HG02763 (cell line): ENCODE data around the gene SCGB1A1.
"Not testable (repeated sequence)": the region's sequence is repeated elsewhere in the genome, so short reads cannot be mapped to it uniquely, and the experiment has no call there.

Experiments used
- ATAC-seq: cut with Tn5 transposase; IDR thresholded peaks from one replicate; pipeline ENCODE4 v1.9.1; 2021; ENCODE audit warnings: mild to moderate bottlenecking, moderate library complexity; ENCODE audit not compliant: unreplicated experiment

Gene SCGB1A1

GRCh38 chr11:62449451-62449851 is 30.6 kb downstream of the SCGB1A1 start:
- ATAC-seq: no peak

DNA sequence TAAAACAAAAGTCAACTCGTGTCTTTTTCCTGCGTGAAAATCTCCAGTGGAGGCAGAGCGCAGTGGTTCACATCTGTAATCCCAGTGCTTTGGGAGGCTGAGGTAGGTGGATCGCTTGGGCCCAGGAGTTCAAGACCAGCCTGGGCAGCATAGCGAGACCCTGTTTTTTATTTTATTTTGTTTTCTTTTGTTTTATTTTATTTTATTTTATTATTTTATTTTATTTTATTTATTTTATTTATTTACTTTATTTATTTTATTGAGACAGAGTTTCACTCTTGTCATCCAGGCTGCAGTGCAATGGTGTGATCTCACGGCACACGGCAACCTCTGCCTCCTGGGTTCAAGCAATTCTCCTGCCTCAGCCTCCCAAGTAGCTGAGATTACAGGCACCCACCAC is 31.1 kb downstream of the SCGB1A1 start:
- ATAC-seq: not testable (repeated sequence)

DNA sequence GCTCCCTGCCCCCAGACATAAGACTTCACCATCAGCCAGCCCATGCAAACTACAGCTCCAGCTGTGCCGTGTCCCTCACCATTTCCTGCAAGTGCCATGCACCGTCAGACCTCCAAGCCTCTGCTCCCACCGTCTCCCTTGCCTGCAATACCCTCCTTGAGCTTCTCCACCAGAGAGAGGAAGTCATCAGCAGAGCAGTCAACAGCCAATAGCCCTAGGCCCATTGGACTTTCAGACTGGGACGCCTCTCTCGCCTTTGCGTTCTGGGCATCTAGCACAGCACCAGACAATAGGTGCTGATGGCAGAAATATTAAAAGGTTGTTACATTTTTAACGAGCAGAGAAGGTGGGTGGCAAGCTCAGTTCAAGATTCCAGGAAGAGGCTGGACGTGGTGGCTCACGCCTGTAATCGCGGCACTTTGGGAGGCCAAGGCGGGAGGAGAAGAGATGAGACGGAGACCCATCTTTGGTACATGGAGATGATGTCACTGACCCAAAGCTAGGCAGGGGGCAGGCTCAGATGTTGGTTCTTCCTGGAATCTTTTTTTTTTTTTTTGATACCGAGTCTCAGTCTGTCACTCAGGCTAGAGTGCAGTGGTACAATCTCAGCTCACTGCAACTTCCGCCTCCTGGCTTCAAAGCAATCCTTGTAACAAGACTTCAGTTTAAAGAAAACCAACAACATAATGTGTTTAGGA is 31.9 kb downstream of the SCGB1A1 start:
- ATAC-seq: no peak

GRCh38 chr11:62451241-62451621 is 32.4 kb downstream of the SCGB1A1 start:
- ATAC-seq: no peak

DNA sequence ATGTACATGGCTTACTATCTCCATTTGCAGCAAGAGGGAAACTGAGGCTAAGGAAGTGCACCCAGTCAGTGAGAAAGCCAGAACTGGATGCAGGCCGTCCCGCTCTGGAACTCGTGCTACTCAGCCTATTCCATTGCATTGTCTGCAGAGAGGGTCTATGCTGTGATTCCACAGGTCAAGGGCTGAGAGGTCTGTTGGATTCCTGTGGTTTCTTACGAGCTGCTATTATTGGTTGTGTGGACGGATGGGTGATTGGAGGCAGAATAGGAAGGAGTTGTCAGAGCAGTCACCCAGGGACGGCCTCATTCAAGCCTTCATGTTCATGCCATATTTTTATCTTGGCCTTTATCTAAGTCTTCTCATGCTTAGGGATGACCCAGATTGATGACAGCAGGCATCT is 33.4 kb downstream of the SCGB1A1 start:
- no peak for ATAC-seq

DNA sequence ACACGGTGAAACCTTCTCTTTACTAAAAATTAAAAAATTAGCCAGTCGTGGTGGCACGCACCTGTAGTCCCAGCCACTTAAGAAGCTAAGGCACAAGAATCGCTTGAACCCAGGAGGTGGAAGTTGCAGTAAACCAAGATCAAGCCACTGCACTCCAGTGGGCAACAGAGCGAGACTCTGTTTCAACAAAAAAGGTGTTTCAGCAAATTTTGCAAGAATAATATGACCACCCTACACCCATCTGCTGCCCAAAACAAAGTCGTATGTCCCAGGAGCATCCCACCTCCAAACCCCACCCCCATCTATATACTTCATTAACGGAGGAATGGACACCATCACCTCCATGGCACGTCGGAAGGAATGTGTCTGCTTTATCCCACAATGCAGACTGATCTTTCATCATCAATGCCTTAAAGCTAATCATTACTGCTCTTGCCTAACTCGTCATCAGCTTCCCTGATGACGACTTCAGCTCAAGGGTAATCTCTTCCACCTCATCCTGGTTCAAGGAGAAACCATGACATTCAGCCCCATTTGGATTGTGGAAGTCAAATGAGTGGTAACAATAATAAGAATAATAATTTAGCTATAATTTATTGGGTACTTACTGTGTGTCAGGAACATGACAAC is 34.1 kb downstream of the SCGB1A1 start:
- no peak for ATAC-seq

GRCh38 chr11:62456630-62457029 is 37.8 kb downstream of the SCGB1A1 start:
- no peak for ATAC-seq

- no peak for ATAC-seq
Observed at GRCh38 chr11:62457478-62457877, 38.6 kb downstream of the SCGB1A1 start.

DNA sequence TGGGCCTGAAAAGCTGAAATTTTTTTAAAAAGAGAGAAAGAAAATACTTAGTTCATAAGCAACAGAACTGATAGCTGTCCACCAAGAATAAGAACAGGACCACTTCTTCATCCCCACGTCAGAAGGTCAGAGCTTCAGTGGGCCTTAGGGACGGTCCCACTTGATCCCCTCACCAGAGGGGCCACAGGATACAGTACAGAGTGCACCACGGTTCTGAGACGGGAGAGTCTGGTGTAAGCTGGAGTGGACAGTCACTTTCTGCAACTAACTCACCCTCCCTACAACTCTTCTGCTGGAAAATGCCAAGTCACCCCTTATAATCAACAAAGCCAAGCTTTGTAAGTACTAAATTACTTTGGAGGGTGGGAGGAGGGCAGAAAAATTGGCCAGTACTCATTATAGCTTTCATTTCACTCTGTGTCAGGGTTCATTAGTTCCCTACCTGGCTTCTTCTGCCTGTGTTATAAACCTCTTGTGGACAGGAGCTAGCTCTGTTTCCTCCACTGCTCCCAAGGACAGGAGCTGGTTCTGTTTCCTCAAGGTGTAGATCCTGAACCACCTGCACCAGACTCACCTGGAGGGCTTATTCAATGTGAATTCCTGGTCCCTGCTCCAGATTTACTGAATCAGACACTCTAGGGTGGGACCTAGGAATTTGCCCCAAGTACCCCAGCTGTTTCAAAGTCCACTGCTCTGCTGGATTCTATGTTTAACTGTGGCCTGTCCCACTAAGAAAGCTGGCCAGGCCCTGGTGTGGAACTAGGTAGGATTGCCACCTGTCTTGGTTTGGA is 39.6 kb downstream of the SCGB1A1 start:
- ATAC-seq: no peak

GRCh38 chr11:62459080-62459479 is 40.2 kb downstream of the SCGB1A1 start:
- no peak for ATAC-seq

- no peak for ATAC-seq
Observed at GRCh38 chr11:62461740-62462507, 43.1 kb downstream of the SCGB1A1 start.

DNA sequence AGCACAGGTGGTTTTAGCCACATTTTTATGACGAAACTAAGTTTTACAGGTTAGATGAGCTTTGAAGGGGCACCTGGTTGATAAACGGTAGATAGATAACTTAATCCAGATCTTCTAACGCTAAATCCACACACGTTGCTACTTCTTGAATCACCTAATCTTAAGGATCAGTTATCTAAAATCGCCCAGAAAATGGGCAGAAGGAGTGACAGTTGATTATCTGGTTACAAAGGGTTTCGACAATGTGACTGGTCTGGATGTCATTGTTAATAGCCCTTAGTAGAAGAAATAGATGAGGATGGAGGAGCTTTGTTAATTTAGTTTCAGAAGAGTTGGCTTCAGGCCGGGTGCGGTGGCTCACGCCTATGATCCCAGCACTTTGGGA is 43.7 kb downstream of the SCGB1A1 start:
- ATAC-seq: no peak

DNA sequence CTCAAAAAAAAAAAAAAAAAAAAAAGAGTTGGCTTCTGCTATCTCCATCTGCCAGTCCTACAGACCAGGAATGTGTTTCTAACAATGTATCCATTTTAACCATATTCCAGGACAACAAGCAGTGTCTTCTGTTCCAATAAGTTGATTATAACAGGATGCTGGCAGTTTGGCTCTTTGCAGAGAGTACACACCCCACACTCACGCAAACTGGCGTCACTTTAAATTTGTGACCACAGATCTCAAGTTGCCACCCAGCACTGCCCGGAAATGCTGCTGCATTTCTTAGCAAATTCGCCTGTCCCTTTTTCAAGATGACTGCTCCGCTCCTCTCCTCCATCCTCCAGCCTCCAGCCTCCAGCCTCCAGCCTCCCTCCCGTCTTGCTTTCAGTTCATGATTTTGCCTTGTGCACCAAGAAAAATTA is 44.3 kb downstream of the SCGB1A1 start:
- no peak for ATAC-seq

- no peak for ATAC-seq
Observed at GRCh38 chr11:62464655-62465054, 45.8 kb downstream of the SCGB1A1 start.

- ATAC-seq: no peak
Observed at GRCh38 chr11:62466444-62466843, 47.6 kb downstream of the SCGB1A1 start.

- ATAC-seq: no peak
Observed at GRCh38 chr11:62468577-62468976, 49.7 kb downstream of the SCGB1A1 start.

- ATAC-seq: no peak
Observed at GRCh38 chr11:62471603-62472002, 52.8 kb downstream of the SCGB1A1 start.

DNA sequence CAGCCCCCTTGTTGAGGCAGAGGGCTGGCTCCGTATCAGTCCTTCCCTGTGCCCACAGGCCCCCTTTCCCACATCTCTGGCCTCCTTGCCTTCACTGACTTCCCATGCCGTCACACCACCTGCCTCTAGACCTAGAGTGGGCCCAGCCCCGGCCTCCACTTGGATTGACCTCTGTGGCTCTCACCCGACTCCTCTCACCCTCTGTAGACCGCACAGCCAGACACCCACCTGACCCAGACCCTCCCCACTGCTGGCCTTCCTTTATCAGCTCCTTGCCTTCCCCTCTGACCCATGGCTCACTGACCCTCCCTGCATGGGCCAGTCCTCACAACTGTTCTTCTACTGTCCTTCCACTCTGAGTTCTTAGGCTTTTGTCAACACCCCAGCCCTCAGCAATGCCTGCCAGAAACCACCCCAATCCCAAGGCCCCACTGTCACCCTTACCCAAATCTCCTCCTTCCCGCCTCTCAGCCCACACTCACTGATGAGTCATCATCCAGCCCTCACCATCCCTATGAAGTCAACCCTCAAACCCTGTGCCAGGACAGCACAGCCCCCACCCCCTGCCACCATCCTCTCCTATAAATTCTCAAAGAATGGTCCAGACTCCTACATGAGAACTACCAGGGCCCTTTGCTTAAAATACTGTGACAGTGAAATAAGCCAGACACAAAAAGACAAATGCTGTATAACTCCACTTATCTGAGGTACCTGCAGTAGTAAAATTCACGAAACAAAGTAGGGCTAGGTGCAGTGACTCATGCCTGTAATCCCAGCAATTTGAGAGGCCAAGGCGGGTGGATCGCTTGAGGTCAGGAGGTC is 53.4 kb downstream of the SCGB1A1 start:
- ATAC-seq: no peak
